Lower lobe of right lung (tissue), 2 donors: ENCODE results near the gene GRK7. TPM values are rescaled to one million over a fixed set of nuclear protein-coding genes. Genes with fewer than 3 reads are reported as not detected.
"Not testable (repeated sequence)": the region's sequence is repeated elsewhere in the genome, so short reads cannot be mapped to it uniquely, and the experiment has no call there.

Experiments
- ATAC-seq, 2 donors: fragments of 200-7000 bp; cut with Tn5 transposase; one replicate each; pipeline ENCODE4 v1.9.1; 2020 to 2022; ENCODE audit warnings: mild to moderate bottlenecking in 2 of 2, moderate library complexity in 2 of 2
- DNase-seq: peaks from one replicate; pipeline ENCODE4 v3.0.0-alpha.2; 2020
- H3K27ac ChIP-seq: fragments of 200-600 bp; one replicate; pipeline ENCODE4 v1.8.0; 2022
- H3K27me3 ChIP-seq: fragments of 200-600 bp; one replicate; pipeline ENCODE4 v1.8.0; 2022; ENCODE audit warnings: low read depth
- H3K36me3 ChIP-seq: fragments of 200-600 bp; one replicate; pipeline ENCODE4 v1.8.0; 2022; ENCODE audit warnings: mild to moderate bottlenecking
- H3K4me1 ChIP-seq: fragments of 200-600 bp; one replicate; pipeline ENCODE4 v1.8.0; 2022
- H3K4me3 ChIP-seq: fragments of 200-600 bp; one replicate; pipeline ENCODE4 v1.8.0; 2022; ENCODE audit warnings: mild to moderate bottlenecking
- H3K9me3 ChIP-seq: fragments of 200-600 bp; one replicate; pipeline ENCODE4 v1.8.0; 2022
- intact Hi-C: fragments of 100-400 bp; cut with DNase I; formaldehyde crosslinking; loops from one replicate; pipeline ENCODE4 v1.11.0; 2022
- total RNA-seq: library from RNA; stranded (reverse); fragmentation: NEBNext Ultra II Directional; extraction: Animal tissue kit (Norgen Biotek cat#: 25700); gene quantifications from one replicate; pipeline ENCODE4 v1.2.1, GENCODE V29; 2021
- TF ChIP-seq, protein P1 (sequence below): fragments of 200-600 bp; IDR thresholded peaks from one replicate; pipeline ENCODE4 v1.8.0; 2022; ENCODE audit warnings: antibody characterized with exemption, mild to moderate bottlenecking
- donor health status: DM: no; HTN: yes; CAD: no; lungs with severe emphysema.

Gene GRK7
- total RNA-seq, 1 donor from 2014 or later, result not detected

DNA sequence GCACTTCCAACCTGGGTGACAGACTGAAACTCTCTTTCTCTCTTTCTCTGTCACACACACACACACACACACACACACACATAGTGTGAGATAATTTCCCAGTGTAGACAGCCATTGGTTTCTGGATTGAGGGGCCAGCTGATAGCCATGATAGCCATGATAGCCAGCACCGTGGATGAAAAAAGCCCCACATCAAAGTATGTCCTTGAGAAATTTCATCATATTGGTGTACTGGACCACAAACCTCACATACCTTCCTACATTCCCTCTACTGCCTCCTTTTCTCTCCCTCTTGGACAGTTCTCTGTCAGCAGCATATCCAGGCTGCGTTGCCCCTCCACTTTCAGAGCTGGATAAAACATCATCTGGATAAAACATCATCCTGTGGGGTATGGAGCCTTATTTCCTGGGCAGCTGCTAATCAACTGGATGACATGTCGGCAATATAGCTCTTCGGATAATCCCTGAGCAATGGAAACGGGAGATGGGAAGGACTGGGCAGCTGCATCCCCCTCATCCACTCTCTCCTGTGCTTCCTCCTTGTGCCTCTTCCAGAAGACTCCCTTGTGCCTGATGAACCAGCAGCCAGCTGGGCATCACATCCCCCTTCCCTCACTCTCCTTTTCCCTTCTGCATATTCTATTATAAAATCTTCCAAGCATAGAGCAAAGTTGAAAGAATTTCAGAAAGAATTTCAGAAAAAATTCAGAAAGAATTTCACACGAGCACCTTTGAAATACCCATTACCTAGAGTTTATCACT is 39.3 kb downstream of the GRK7 start:
- ATAC-seq (no peak), DNase-seq (no peak)
- Histone ChIP-seq H3K27ac (no peak overlapping the region), H3K4me3 (no peak overlapping the region), H3K27me3 (no peaks in the 10 kb centered on the region), H3K4me1 (peaks cover 13% of the 10 kb centered on the region), H3K36me3 (no peaks in the 10 kb centered on the region), H3K9me3 (no peaks in the 10 kb centered on the region)
- TF ChIP-seq, protein P1, sequence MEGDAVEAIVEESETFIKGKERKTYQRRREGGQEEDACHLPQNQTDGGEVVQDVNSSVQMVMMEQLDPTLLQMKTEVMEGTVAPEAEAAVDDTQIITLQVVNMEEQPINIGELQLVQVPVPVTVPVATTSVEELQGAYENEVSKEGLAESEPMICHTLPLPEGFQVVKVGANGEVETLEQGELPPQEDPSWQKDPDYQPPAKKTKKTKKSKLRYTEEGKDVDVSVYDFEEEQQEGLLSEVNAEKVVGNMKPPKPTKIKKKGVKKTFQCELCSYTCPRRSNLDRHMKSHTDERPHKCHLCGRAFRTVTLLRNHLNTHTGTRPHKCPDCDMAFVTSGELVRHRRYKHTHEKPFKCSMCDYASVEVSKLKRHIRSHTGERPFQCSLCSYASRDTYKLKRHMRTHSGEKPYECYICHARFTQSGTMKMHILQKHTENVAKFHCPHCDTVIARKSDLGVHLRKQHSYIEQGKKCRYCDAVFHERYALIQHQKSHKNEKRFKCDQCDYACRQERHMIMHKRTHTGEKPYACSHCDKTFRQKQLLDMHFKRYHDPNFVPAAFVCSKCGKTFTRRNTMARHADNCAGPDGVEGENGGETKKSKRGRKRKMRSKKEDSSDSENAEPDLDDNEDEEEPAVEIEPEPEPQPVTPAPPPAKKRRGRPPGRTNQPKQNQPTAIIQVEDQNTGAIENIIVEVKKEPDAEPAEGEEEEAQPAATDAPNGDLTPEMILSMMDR, result no peak
- intact Hi-C loops, result no loop called here

DNA sequence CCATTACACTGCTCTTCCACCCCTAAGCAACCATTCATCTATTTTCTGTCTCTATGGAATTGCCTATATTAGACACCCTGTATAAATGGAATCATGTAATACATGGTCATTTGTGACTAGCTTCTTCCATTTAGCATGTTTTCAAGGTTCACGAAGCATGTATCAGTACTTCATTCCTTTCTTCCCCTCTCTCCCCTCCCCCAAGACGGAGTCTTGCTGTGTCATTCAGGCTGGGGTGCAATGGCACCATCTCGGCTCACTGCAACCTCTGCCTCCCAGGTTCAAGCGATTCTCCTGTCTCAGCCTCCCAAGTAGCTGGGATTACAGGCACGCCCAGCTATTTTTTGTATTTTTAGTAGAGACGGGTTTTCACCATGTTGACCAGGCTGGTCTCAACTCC is 40.3 kb downstream of the GRK7 start:
- H3K27ac ChIP-seq, H3K27me3 ChIP-seq, DNase-seq, H3K4me1 ChIP-seq, H3K36me3 ChIP-seq, ATAC-seq, intact Hi-C loops, H3K4me3 ChIP-seq, H3K9me3 ChIP-seq: not testable (repeated sequence)

DNA sequence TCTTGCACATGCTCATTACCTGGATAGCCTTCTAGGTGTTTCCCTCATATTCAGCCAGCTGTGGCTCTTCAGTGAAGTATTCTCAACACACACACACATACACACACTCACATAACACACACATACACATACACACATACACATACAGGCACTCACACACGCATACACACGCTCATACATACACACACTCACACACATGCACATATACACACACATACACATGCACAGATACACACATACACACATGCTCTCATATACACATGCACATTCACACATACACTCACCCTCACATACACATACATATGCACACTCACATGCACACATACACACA is 41.2 kb downstream of the GRK7 start:
- no peak for ATAC-seq
- Histone ChIP-seq H3K4me3 (no peak overlapping the region), H3K4me1 (no peaks in the 10 kb centered on the region), H3K27me3 (no peaks in the 10 kb centered on the region), H3K9me3 (no peaks in the 10 kb centered on the region), H3K27ac (no peak overlapping the region), H3K36me3 (no peaks in the 10 kb centered on the region)
- TF ChIP-seq, protein P1, result no peak
- intact Hi-C loops, result no loop called here
- DNase-seq, result no peak

DNA sequence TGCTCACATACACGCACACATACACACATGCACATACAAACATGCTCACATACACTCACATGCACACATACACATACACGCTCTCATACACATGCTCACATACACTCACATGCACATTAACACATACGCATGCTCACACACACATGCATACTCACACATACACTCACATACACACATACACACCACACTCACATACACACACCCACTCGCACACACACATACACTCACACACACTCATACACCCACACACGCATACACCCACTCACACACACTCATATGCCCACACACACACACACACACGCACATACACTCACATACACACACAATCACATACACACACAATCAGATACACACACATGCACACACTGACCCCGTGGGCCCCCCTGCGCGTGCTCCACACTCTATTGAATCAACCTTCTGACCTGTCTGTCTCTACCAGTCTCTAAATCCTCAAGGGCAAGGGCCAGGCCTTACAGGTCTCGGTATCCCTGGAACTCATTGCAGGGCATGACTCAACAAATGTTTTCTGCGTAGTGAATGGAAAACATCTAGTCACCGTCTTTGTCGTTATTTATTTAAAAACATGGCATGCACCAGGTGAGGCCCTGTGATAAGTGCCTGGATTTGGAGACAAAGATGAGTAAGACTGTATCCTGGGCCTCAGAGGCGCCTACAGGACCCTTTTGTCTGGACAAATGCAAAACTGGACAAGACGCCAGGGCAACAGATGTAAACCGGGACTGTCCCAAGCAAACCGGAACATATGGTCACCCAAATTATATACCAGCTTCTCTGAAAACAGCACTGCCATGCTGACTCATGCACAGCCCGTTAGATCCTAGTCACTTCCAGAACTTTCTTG is 41.8 kb downstream of the GRK7 start:
- no peak overlapping the region for H3K27ac ChIP-seq
- TF ChIP-seq, protein P1, result no peak
- no peak for ATAC-seq
- no peak for DNase-seq
- intact Hi-C loops, result no loop called here
- no peaks in the 10 kb centered on the region for H3K36me3 ChIP-seq
- H3K4me1 ChIP-seq, result no peaks in the 10 kb centered on the region
- no peaks in the 10 kb centered on the region for H3K9me3 ChIP-seq
- no peaks in the 10 kb centered on the region for H3K27me3 ChIP-seq
- no peak overlapping the region for H3K4me3 ChIP-seq

DNA sequence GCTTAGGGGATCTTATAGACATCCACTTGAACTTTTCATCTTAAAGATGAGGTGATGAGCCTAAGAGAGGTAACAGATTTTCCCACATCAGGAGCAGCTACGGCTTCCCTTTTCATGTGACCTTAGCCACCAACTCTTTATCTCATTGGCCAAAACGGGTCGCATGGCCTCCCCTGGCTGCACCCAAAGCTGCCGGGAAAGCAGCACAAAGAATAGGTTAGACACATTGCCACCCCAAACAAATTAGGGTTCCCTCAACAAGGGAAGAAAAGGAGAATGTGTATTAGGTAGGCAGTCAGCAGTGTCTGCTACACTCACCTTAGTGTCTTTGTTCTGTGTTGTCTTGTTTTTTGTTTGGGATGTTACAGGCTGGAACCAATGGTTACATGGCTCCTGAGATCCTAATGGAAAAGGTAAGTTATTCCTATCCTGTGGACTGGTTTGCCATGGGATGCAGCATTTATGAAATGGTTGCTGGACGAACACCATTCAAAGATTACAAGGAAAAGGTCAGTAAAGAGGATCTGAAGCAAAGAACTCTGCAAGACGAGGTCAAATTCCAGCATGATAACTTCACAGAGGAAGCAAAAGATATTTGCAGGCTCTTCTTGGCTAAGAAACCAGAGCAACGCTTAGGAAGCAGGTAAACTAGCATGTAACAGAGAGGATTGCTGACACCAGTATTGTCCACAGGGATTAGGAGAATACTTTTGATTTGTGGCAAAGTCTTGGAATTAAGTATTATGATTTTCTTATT is 44.2 kb downstream of the GRK7 start:
- TF ChIP-seq, protein P1, result no peak
- Histone ChIP-seq H3K4me1 (no peaks in the 10 kb centered on the region), H3K27ac (no peak overlapping the region), H3K9me3 (no peaks in the 10 kb centered on the region), H3K4me3 (no peak overlapping the region), H3K27me3 (no peaks in the 10 kb centered on the region), H3K36me3 (no peaks in the 10 kb centered on the region)
- ATAC-seq (no peak), DNase-seq (no peak)
- intact Hi-C loops, result no loop called here
